Epithelial cell of esophagus (primary cell): ENCODE data around the gene RALGAPA1.
A peak's percentile ranks its signal among the peaks of the same experiment; 100 is the strongest.

Source experiments
- DNase-seq: peaks from one replicate; pipeline ENCODE4 v3.0.0; 2010; ENCODE audit warnings: low read depth
- H3K4me3 ChIP-seq: 2 replicates; pipeline ENCODE4 v1.5.1; 2011; ENCODE audit warnings: mild to moderate bottlenecking, low read length, control low read depth
- CTCF ChIP-seq: IDR thresholded peaks from 2 replicates; pipeline ENCODE4 v1.5.1; 2011; ENCODE audit warnings: low read depth, mild to moderate bottlenecking, low read length, control low read depth, inconsistent platforms; ENCODE audit not compliant: insufficient read depth; ENCODE audit errors: missing control alignments

The RALGAPA1 gene

GRCh38 chr14:35682802-35683201, 126.3 kb downstream of the RALGAPA1 start:
- TF ChIP-seq CTCF, result no peak
- no peak for DNase-seq
- no peak overlapping the region for H3K4me3 ChIP-seq

GRCh38 chr14:35678403-35679028, 130.6 kb downstream of the RALGAPA1 start:
- DNase-seq, result no peak
- no peak overlapping the region for H3K4me3 ChIP-seq
- TF ChIP-seq CTCF, result no peak

GRCh38 chr14:35669782-35670181, 139.3 kb downstream of the RALGAPA1 start:
- no peak for TF ChIP-seq CTCF
- peak; percentile 97 for DNase-seq

GRCh38 chr14:35666429-35667043, 142.6 kb downstream of the RALGAPA1 start:
- DNase-seq, result no peak
- no peak overlapping the region for H3K4me3 ChIP-seq
- no peak for TF ChIP-seq CTCF

More at GRCh38 chr14:35669782-35670181, 139.3 kb downstream of the RALGAPA1 start:
- H3K4me3 ChIP-seq, result no peak overlapping the region

GRCh38 chr14:35661875-35662274, 147.2 kb downstream of the RALGAPA1 start:
- no peak for TF ChIP-seq CTCF
- DNase-seq, result no peak
- H3K4me3 ChIP-seq, result no peak overlapping the region

- no peak for TF ChIP-seq CTCF
- no peak for DNase-seq
- no peak overlapping the region for H3K4me3 ChIP-seq
Observed at GRCh38 chr14:35653045-35653444, 156.1 kb downstream of the RALGAPA1 start.

GRCh38 chr14:35643513-35643912, 165.6 kb downstream of the RALGAPA1 start:
- no peak for DNase-seq
- no peak for TF ChIP-seq CTCF
- no peak overlapping the region for H3K4me3 ChIP-seq
